Transverse colon (tissue), 3 donors: Measurements from ENCODE around the gene MINDY3.

Source experiments
- CTCF ChIP-seq, 5 experiments: fragments of 200-600 bp in 3 of 5; fragments of 450-650 bp in 2 of 5; sonication (generic) in 3 of 5; IDR thresholded peaks; 1 replicate in 2 of 5; 2 replicates in 3 of 5; pipeline ENCODE4 v1.5.1; 2016 to 2017; ENCODE audit warnings: antibody characterized with exemption in 5 of 5, inconsistent platforms in 3 of 5, mild to moderate bottlenecking in 2 of 5, moderate library complexity in 1 of 5
- EP300 ChIP-seq: sonication (generic); formaldehyde crosslinking; IDR thresholded peaks from one replicate; pipeline ENCODE4 v1.6.1; 2017; ENCODE audit warnings: antibody characterized with exemption, low read depth

GRCh38 chr10:15782851-15783250, 77.5 kb downstream of the MINDY3 start:
- TF ChIP-seq CTCF (IDR thresholded peaks at IDR 0.05), result no peak
- no peak for TF ChIP-seq EP300
